VCaP (cell line): ENCODE results near the gene CD53.

ENCODE experiments used
- H3K27ac ChIP-seq: fragments of 450-650 bp; 2 replicates; pipeline ENCODE4 v1.5.1; 2017
- TF ChIP-seq, protein P1 (sequence below): fragments of 450-650 bp; conservative IDR thresholded peaks from 2 replicates; pipeline ENCODE4 v1.5.1; 2017; ENCODE audit warnings: mild to moderate bottlenecking, moderate library complexity

The CD53 gene

DNA sequence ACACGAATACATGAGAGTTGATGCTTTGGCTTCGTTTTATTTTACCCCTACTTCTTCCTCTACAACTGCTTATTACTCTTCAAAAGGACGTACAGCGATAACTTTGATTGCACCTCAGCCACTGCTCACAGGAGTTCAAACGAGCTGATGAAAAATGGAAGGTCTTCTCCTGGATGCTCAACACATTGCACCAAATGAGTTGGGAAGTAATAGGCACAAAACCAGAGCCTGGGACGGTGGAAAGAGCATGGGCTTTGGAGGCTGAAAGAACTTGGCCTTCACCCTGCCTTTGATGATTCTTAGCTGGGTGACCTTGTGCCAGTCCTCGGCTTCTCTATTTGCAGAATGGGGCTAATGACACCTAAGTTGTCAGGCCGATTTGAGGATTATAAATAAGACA, 4.8 kb downstream of the CD53 start:
- no peak overlapping the region for H3K27ac ChIP-seq
- TF ChIP-seq, protein P1, sequence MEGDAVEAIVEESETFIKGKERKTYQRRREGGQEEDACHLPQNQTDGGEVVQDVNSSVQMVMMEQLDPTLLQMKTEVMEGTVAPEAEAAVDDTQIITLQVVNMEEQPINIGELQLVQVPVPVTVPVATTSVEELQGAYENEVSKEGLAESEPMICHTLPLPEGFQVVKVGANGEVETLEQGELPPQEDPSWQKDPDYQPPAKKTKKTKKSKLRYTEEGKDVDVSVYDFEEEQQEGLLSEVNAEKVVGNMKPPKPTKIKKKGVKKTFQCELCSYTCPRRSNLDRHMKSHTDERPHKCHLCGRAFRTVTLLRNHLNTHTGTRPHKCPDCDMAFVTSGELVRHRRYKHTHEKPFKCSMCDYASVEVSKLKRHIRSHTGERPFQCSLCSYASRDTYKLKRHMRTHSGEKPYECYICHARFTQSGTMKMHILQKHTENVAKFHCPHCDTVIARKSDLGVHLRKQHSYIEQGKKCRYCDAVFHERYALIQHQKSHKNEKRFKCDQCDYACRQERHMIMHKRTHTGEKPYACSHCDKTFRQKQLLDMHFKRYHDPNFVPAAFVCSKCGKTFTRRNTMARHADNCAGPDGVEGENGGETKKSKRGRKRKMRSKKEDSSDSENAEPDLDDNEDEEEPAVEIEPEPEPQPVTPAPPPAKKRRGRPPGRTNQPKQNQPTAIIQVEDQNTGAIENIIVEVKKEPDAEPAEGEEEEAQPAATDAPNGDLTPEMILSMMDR, result no peak

DNA sequence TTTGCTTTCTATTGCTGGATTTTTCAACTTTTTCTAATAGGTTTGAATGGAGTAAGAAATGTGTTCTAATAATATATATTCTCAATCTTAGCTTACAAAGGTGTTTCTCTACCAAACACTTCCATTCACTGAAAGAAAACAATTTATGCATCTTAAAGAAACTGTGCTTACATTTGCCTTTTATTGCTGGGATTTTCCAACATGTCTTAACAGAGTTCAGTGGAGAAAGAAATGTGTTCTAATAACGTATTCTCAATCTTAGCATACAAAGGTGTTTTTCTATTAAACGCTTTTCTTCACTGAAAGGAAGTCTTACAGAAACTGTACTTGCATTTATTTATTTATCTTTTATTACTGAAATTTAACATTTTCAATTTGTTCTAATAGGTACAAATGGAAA, 5.6 kb downstream of the CD53 start:
- no peak overlapping the region for H3K27ac ChIP-seq

DNA sequence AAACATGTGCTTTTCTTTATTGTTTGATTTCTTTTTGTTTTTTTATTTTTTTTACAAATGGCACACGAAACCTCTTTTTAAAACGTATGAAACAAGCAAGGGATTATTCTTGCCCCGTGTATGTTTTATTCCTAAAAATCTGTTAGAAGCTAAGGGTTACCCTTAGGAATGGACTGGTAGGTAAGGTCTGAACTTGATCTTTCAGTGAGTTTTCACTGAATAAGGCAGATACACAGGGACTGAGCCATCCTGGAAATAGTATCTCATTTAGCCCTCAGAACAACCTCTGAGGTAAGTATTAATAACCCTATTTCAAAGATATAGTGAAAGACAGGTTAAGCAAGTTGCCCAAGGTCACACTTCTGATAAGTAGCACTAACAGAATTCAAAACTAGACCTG, 6.0 kb downstream of the CD53 start:
- no peak overlapping the region for H3K27ac ChIP-seq
- TF ChIP-seq, protein P1, result no peak

More for the DNA sequence above, 5.6 kb downstream of the CD53 start:
- TF ChIP-seq, protein P1, result no peak

DNA sequence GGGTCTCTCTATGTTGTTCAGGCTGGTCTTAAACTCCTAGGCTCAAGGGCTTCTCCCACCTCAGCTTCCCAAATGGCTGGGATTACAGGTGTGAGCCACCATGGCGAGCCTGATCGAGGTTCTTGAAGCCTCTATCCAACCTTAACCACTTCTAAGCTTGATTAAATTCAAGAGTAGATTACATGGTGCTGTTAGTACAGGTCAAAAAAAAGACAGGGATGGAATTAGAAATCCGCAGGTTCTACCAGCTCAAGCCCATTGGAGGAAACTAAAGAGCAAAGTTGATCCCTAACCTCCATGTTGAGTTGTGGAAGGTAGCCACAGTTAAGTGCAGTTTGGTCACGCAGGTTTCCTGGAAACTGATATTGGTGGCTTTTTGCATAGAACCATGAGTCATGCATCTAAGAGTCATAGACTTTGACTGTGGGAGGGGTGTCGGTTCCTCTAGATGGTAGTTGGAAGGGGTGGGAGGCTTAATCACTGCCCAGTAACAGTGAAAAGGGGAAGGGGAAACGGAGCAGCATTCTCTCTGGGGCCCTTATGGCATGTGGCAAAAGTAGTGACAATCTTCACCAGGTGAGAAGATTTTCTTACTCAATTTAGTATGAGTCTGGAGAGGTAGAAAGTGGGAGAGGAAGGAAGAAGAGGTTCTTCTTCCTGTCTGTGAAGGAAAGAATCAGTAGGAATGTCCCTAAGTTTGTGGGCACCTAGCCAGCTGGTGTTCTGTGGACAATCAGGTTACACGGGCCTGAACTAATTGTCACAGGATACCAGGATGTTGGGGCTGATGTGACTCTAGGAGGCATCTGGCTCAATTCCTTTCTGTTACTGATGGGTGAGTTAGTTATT, 7.0 kb downstream of the CD53 start:
- H3K27ac ChIP-seq, result no peak overlapping the region
- TF ChIP-seq, protein P1, result no peak

DNA sequence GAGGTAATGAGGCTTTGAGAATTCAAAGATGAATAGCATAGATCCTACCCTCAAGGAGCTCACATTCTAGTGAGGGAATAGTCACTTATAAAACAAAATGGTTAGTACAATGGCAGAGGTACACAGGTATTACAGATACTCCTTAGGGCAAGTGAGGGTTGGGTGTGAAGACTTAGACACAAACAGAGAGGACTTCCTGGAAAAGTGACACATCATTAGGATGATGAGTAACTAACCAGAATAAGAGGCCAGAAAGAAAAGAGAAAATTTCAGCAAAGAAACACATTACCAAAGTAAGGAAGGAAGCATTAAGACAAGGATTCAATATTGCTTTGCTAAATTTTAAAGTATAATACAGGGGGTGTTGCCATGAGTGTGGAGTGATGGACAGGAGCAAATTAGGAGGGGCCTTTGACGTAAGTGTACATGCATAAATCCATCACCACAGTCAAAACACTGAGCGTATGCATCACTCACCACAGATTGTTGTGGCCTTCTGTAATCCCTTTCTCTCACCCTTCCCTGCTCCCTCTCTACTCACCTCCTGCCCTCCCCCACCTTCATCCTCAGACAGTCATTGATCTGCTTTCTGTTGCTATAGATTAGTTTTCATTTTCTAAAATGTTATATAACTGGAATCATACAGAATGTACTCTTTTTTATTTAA, 7.9 kb downstream of the CD53 start:
- TF ChIP-seq, protein P1, result no peak
- H3K27ac ChIP-seq, result no peak overlapping the region

DNA sequence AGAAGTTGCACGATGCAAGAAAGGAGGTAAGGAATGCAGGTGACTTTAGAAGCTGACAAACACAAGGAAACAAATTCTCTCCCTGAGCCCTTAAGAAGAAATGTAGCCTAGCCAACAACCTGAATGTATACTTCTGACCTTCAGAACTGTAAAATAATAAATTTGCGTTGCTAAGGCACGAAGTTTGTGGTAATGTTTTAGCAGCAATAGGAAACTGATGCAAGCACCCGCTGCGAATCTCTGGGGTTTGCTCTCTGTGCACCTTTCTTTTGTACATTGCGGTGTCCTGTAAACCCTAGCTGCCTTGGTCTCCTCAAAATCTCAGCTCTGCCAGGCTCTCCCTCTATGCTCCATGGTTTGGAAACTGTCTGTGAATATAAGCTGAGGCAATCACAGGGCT, 15.1 kb downstream of the CD53 start:
- TF ChIP-seq, protein P1, result no peak

DNA sequence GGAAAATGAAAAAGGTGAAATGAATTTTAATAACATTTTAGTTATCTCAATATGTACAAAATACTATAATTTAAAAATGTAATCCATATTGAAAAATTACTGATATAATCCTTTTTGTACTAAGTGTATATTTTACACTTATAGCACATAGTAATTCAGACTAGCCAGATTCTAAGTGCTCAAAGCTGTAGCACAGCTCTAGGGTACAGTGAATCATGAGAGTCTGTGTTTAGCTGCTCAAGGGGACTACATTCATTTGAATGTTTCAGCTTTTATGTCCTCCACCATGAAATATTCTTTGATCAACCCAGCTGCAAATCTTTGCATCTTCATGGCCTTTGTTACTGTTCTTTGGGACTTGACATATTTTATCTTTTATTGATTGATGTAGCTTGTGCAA, 15.7 kb downstream of the CD53 start:
- TF ChIP-seq, protein P1, result no peak

More for the DNA sequence above, 15.1 kb downstream of the CD53 start:
- H3K27ac ChIP-seq, result no peak overlapping the region

More for the DNA sequence above, 15.7 kb downstream of the CD53 start:
- H3K27ac ChIP-seq, result no peak overlapping the region
